ENCODE measurements around the gene THSD7A. TPM values are rescaled to one million over a fixed set of nuclear protein-coding genes. Genes with fewer than 3 reads are reported as not detected.

The THSD7A gene
- total RNA-seq, 4 donors from 2014 or later, result 11.4 to 24.7 (median 15.2) TPM

DNA sequence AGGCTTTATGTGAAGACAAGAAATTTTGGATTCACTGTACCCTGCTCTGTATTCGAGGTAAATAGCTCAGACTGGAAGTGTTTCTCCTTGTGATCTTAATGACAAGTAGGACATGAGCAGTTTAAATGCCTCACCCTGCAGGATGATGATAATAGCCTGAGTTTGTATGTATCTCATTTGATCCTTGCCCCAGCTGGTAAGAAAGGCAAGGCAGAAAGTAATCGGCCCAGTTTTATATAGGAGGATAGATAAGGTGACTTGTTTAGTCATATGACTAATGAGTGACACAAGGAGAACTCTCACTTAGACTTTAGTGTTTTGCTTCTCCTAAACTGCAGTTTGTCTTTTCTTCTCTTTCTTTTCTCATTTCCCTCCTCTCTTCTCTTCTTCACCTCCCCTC lies 485.7 kb downstream of the THSD7A start:
- peaks cover 0 to 2% (median 0%) of the 10 kb centered on the region in 4 donors for H3K4me1 ChIP-seq
- TF ChIP-seq POLR2A (IDR thresholded peaks at IDR 0.05), result no peak
- no peak for TF ChIP-seq CTCF (IDR thresholded peaks at IDR 0.05)
- no peak for TF ChIP-seq EP300 (IDR thresholded peaks at IDR 0.05)
- WGBS, 2 donors, result 71 to 72% methylated on average over 2 of the region's 2 CpGs
- no peak for DNase-seq (ENCODE audit: low spot score in 2 of 2)
- no peak overlapping the region for H3K27ac ChIP-seq
- no peaks in the 10 kb centered on the region for H3K36me3 ChIP-seq
- no peak overlapping the region for H3K4me3 ChIP-seq
- no peaks in the 10 kb centered on the region for H3K27me3 ChIP-seq
- H3K9me3 ChIP-seq, result no peaks in the 10 kb centered on the region

GRCh38 chr7:11345621-11346020 lies 486.4 kb downstream of the THSD7A start:
- no peaks in the 10 kb centered on the region for H3K27me3 ChIP-seq
- no peak overlapping the region for H3K4me3 ChIP-seq
- TF ChIP-seq EP300 (IDR thresholded peaks at IDR 0.05), result no peak
- no peak for TF ChIP-seq POLR2A (IDR thresholded peaks at IDR 0.05)
- no peak for TF ChIP-seq CTCF (IDR thresholded peaks at IDR 0.05)
- H3K4me1 ChIP-seq, result peaks cover 0 to 7% (median 0%) of the 10 kb centered on the region in 4 donors
- H3K27ac ChIP-seq, result no peak overlapping the region
- 49 to 60% methylated on average over 2 of the region's 2 CpGs for WGBS, 2 donors
- DNase-seq (ENCODE audit: low spot score in 2 of 2), result no peak
- no peaks in the 10 kb centered on the region for H3K9me3 ChIP-seq
- no peaks in the 10 kb centered on the region for H3K36me3 ChIP-seq

DNA sequence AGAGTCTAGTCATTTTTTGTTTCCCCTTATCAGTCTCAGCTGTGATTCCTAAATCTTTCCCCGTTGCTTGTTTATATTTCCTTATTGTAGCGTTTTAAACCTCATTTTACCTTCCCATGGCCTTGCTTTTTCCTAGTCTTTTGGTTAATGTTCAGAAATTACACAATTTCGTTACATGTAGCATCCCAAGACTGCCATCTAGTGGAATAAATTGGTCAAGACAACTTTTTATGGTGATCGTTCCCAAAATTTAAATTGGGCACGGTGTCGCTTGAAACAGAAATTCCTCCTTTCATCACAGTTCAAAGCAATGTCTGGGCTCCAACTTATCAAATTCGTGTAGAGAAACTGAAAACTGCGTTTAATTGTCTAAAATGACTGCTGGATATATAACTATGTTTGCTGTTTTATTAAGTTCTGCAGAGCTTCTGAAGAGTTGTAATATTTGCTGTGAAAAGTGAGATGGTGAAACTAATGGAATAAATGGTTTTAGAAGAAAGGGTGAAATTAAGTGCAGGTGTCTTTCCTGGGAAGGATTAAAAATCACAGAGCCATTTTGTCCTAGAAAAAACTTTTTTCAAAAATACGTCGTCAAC lies 488.1 kb downstream of the THSD7A start:
- peaks cover 0 to 7% (median 0%) of the 10 kb centered on the region in 4 donors for H3K4me1 ChIP-seq
- TF ChIP-seq CTCF (IDR thresholded peaks at IDR 0.05) (peak; percentile 63 to 80 (median 78)), POLR2A (IDR thresholded peaks at IDR 0.05) (no peak)
- no peaks in the 10 kb centered on the region for H3K27me3 ChIP-seq
- WGBS, 2 donors, result 12 to 14% methylated on average over 10 of the region's 10 CpGs
- DNase-seq (ENCODE audit: low spot score in 2 of 2), result peak in 1 of 2 donors; percentile 47
- no peaks in the 10 kb centered on the region for H3K36me3 ChIP-seq
- no peaks in the 10 kb centered on the region for H3K9me3 ChIP-seq
- H3K4me3 ChIP-seq, result no peak overlapping the region
- no peak overlapping the region for H3K27ac ChIP-seq

DNA sequence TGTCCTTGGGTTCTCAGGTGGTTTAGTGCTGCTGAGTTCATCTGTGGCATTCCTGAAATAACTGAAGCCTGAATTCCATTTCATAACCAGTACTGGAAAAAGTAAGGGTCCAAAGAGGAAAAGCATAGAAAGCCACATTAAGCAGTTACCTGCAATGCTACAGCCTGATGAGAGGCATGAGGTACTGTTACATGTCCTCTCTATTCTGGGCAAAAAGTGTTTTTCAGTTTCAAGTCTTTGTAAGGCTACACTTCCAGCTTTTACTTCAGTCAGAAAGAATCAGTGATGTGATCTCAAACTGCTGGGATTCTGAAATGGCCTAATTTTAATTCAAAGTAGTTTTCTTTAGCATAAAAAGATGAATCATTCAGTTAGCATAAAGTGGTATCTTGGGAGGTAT lies 488.9 kb downstream of the THSD7A start:
- H3K9me3 ChIP-seq, result no peaks in the 10 kb centered on the region
- DNase-seq (ENCODE audit: low spot score in 2 of 2), result no peak
- TF ChIP-seq POLR2A (IDR thresholded peaks at IDR 0.05), result no peak
- no peak for TF ChIP-seq CTCF (IDR thresholded peaks at IDR 0.05)
- TF ChIP-seq EP300 (IDR thresholded peaks at IDR 0.05), result no peak
- H3K27ac ChIP-seq, result no peak overlapping the region
- H3K27me3 ChIP-seq, result no peaks in the 10 kb centered on the region
- H3K36me3 ChIP-seq, result no peaks in the 10 kb centered on the region
- no peak overlapping the region for H3K4me3 ChIP-seq
- peaks cover 0 to 7% (median 0%) of the 10 kb centered on the region in 4 donors for H3K4me1 ChIP-seq

GRCh38 chr7:11341285-11341944 lies 490.6 kb downstream of the THSD7A start:
- H3K27me3 ChIP-seq, result no peaks in the 10 kb centered on the region
- TF ChIP-seq EP300 (IDR thresholded peaks at IDR 0.05), result no peak
- TF ChIP-seq CTCF (IDR thresholded peaks at IDR 0.05), result peak; percentile 25 to 58 (median 43)
- H3K9me3 ChIP-seq, result no peaks in the 10 kb centered on the region

More at GRCh38 chr7:11341285-11341944, 490.6 kb downstream of the THSD7A start:
- Histone ChIP-seq H3K4me3 (no peak overlapping the region), H3K27ac (no peak overlapping the region), H3K36me3 (no peaks in the 10 kb centered on the region), H3K4me1 (peaks cover 0 to 7% (median 0%) of the 10 kb centered on the region in 4 donors)
- peak in 1 of 2 donors; percentile 7 for DNase-seq (ENCODE audit: low spot score in 2 of 2)
- 25 to 27% methylated on average over 4 of the region's 4 CpGs for WGBS, 2 donors

Measured in tibial nerve (tissue), 4 donors.